Endometrial microvascular endothelial cells (primary cell): ENCODE results near the gene MKRN2. TPM values are rescaled to one million over a fixed set of nuclear protein-coding genes. Genes with fewer than 3 reads are reported as not detected.

ENCODE experiments used
- in situ Hi-C: cut with HindIII; loops from 2 replicates; pipeline ENCODE4 v1.10.0; 2017; ENCODE audit warnings: low sequenced_read_pairs, low pct_unique_long_range_greater_than_20kb; ENCODE audit errors: inconsistent ontology term
- total RNA-seq: library from RNA; depleted of rRNA; stranded (reverse); fragments of >200 nt; gene quantifications from one replicate; pipeline ENCODE4 v1.2.3, GENCODE V29; 2015; ENCODE audit errors: inconsistent ontology term

MKRN2 gene
- total RNA-seq, 1 donor from 2014 or later = 33.0 TPM

GRCh38 chr3:12545473-12545791 is 11.5 kb upstream of the MKRN2 start, which contains the start of gene MKRN2OS:
Gene MKRN2OS (minus strand): TSS chr3:12545499. CDS start chr3:12545464, 35 bp downstream.
- in situ Hi-C loops = no loop called here

DNA sequence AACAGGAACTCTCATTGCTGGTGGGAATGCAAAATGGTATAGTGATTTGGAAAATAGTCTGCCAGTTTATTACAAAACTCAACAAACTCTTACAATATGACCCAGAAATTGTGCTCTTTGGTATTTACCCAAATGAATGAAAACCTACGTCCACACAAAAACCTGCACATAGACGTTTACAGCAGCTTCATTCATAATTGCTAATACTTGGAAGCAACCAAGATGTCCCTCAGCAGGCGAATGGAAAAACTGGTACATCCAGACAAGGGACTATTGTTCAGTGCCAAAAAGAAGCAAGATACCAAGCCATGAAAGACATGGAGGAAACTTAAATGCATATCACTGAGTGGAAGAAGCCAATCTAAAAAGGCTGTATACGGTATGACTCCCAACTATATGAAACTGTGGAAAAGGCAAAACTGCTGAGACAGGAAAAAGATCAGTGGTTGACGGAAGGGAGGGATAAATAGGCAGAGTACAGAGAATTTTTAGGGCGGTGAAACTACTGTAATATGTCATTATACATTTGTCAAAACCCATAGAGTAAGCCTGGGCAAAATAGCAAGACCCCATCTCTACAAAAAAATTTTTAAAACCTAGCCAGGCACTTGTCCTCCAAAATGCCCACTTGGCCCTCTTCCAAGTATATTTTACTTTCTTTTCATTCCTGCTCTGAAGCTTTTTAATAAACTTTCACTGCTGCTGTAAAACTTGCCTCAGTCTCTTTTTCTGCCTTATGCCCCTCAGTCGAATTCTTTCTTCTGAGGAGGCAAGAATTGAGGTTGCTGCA is 6.7 kb upstream of the MKRN2 start:
- in situ Hi-C loops = no loop called here

GRCh38 chr3:12553921-12554391 is 2.9 kb upstream of the MKRN2 start:
- in situ Hi-C loops = no loop called here

DNA sequence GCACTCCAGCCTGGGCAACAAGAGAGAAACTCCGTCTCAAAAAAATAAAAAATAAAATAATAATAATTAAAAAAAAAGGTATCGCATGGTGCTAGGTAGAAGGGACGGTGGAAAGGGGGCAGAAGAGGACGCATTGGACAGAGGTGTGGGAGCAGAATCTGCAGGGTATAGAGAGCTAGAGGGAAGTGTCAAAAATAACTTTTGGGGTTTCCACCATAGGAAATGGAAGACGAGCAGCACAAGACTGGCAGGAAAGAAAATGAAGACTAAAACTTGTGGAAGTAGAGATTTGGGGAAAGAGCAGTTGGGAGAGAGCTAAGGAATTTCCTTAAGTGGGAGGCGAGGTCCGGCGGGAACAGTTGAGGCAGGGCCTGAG is 585 bp upstream of the MKRN2 start:
- in situ Hi-C loops = no loop called here

DNA sequence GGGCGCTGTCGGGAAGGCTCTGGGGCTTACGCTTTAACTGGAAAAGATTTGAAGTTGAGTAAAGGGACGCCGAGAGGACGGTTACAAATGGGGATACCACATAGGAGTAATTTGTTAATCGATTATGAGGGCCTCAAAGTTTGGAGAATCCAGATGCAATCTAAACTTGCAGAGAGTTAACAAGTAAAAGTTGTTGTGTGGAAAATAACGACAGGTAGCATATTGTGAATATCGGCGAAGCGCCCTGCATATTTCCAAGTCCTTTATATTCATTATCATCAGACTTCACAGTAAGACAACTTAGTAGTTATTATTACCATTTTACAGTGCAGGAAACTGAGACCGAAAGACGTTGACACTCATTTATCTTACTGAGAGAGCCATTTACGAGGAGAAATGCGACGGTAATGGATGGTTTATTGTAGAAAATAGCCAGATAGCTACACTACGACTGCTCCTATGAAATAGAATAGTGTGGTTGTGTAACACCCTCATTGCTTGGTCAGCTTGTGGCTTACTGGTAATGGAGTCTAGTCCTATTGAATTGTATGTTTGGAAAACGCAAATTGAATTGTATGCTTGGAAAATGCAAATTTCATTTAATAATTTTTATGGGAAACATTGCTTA is 700 bp downstream of the MKRN2 start:
- in situ Hi-C loops = no loop called here

DNA sequence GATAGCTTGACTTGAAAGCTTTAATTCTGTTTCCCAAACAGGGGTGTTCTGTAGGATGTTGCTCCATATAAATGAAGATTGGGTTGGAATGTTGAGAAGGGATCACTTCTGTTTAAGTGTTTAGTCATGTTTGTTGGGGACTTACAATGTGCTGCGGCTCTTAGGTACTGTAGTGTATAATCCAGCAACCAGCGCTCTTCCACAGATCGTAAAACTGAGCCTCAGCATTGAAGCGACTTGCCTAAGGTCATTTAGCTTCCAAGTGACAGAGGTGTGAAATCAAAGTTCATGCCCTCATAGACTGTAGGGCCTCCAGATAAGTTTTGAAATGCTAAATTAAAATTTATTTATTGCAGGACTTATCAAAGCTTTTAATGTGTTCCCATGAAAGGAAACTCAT is 1.8 kb downstream of the MKRN2 start:
- in situ Hi-C loops = no loop called here

GRCh38 chr3:12559520-12559919 is 2.6 kb downstream of the MKRN2 start:
- in situ Hi-C loops = no loop called here

DNA sequence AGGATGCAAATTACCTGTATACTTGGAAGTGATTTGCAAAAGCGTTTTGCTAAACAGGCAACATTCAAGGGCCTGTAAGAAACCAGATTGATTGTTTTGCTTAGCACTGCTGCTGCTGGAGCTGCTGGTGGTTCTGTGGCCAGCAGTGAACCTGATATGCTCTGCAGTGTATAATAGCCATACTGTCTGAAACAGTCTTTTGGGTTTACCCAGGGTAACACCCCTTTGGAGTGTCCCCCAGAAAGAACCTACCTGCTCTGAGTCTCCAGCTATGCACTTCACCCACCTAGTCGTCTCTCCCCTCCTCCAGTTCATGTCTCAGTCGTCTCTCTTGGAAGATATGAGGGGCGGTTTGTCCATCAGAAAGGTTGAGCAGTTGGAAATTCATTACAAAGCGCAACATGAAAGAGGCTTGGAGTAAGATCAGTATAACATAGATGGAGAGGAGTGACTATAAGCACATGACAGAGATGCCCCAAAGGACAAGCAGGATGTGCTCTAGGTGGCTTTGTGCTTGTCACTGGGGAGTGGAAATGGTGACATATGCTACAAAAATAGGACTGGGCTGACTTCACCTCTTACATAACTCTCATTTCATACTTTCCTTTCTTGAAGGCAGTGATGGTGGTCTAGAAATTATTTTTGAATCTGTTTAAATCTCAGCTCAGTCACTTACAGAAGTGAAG is 3.8 kb downstream of the MKRN2 start:
- in situ Hi-C loops = no loop called here

DNA sequence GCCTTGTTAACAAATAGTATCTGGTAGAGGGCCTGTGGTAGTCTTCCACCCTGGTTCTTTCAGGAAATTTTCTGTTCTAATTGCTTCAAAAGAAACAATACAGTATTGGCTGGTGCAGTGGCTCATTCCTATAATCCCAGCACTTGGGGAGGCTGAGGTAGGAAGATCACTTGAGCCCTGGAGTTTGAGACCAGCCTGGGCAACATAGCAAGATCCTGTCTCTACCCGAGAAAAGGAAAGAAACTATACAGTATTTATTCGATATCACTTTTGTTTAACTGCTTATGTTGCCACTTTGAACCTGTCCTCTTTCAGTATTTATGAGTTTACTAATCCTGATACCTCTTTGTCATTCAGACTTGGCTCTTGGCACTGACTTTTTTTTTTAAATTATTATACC is 4.5 kb downstream of the MKRN2 start:
- in situ Hi-C loops = no loop called here

- in situ Hi-C loops = no loop called here
Measured at GRCh38 chr3:12562451-12562850, 5.6 kb downstream of the MKRN2 start.

DNA sequence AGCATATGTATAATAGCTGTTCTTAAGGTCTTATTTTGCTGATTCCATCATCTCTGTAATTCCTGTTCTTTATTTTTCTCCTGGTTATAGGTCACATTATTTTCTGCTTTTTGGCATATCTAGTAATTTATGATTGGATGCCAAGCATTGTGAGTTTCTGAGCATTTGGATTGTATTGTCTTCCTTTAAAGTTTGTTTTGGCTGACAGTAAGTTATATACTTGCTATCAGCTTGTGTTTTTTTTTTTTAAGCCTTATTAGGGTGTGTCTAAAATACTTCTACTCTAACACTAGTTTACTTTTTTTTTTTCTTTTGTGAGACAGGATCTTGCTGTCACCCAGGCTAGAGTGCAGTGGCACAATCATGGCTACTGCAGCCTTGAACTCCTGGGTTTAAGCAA is 10.1 kb downstream of the MKRN2 start:
- in situ Hi-C loops = no loop called here

- in situ Hi-C loops = no loop called here
Measured at GRCh38 chr3:12568747-12569146, 11.9 kb downstream of the MKRN2 start.

DNA sequence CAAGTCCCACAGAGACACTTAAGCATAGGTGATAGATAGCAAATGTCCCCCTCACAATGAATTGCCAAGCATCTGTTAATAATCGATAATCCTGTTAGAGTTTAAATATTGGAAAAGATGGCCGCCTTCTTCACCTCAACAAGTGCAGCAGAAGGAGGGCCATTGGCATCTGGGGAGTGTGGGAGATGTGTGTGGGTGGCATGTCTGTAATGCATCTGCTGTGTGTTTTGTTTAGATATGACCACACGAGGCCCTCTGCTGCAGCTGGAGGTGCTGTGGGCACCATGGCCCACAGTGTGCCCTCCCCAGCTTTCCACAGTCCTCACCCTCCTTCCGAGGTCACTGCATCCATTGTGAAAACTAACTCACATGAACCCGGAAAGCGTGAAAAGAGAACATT is 12.9 kb downstream of the MKRN2 start:
- in situ Hi-C loops = no loop called here

- in situ Hi-C loops = no loop called here
Measured at GRCh38 chr3:12571986-12572385, 15.1 kb downstream of the MKRN2 start.

GRCh38 chr3:12574131-12574530 is 17.2 kb downstream of the MKRN2 start:
- in situ Hi-C loops = no loop called here

DNA sequence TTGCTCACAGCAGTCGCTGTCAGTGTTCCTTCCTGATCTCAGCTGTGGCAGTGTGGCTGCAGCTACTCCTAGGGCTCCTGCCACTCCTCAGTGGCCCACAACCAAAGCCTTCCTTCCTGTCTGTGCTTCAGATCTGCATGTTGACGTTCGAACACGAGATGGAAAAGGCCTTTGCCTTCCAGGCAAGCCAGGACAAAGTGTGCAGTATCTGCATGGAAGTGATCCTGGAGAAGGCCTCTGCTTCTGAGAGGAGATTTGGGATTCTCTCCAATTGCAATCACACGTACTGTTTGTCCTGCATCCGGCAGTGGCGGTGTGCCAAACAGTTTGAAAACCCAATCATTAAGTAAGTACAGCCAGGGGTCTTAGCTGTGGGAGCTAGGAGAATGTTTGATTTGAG is 17.8 kb downstream of the MKRN2 start:
- in situ Hi-C loops = no loop called here

DNA sequence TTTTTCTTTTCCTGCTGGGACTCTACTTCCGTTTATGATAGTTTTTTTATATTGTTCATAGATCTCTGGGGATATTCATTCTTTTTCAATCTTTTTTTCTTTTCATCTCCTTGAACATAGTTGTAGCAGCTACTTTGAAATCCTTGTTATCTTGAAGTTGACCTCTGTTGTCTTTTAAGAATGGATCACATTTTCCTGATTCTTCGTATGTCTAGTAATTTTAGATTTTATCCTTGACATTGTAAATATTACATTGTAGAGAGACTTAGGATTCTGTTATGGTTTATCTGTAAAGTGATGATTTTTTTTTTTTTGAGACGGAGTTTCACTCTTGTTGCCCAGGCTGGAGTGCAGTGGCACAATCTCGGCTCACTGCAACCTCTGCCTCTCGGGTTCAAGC is 20.5 kb downstream of the MKRN2 start:
- in situ Hi-C loops = no loop called here

DNA sequence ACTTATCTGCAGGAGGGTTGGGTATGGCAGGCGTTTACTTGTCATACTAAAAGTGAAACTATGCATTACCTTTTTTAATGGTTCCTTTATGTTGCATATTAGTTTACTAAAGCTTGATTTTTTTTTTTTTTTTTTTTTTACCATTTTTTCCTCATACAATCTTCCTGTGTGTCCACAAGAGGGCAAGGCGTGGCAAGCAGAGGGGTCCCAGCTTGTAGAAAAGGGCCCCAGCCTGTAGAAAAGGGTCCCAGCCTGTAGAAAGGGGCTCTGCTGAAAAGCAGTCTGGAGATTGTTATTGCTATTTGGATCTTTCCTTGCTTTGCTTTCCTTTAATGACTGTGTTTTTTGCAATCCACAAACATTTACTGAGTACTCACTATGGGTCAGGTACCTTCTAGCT is 21.9 kb downstream of the MKRN2 start:
- in situ Hi-C loops = no loop called here

DNA sequence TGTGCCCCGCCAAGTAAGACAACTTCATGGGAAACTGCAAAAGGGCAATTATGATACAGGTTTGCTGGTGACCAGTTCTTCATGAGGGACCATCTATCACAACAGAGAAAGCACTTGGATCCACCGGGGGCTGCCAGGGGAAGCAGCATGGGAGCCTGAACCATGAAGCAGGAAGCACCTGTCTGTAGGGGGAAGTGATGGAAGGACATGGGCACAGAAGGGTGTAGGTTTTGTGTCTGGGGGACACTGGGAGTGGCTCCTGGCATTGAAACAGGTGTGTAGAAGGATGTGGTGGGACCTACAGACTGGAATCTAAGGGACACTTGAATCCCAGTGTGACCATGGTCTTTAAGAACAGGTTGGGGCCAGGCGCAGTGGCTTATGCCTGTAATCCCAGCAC is 22.6 kb downstream of the MKRN2 start:
- in situ Hi-C loops = no loop called here

GRCh38 chr3:12579905-12580304 is 23.0 kb downstream of the MKRN2 start:
- in situ Hi-C loops = no loop called here
